OCI-LY1 (cell line): Measurements from ENCODE around the gene PNLIPRP2.

Experiments
- H2AFZ ChIP-seq: fragments of 200-600 bp; sonication (generic), shearing (Covaris generic); 2 replicates; pipeline ENCODE4 v1.6.0; 2014; ENCODE audit warnings: antibody characterized with exemption, mild to moderate bottlenecking, low read length
- H3F3A ChIP-seq: fragments of 200-600 bp; sonication (generic), shearing (Covaris generic); 2 replicates; pipeline ENCODE4 v1.6.0; 2014; ENCODE audit warnings: mild to moderate bottlenecking, antibody characterized with exemption, low read length, moderate library complexity; ENCODE audit not compliant: insufficient read depth
- H3K27ac ChIP-seq: fragments of 200-600 bp; sonication (generic); 2 replicates; pipeline ENCODE4 v1.5.1; 2014; ENCODE audit warnings: low read length, mixed run types, mild to moderate bottlenecking, low read depth; ENCODE audit not compliant: poor library complexity, severe bottlenecking
- H3K27me3 ChIP-seq: fragments of 200-600 bp; sonication (generic); 2 replicates; pipeline ENCODE4 v1.6.0; 2014; ENCODE audit warnings: antibody characterized with exemption, mild to moderate bottlenecking, low read length, moderate library complexity; ENCODE audit not compliant: insufficient read depth
- H3K36me3 ChIP-seq: fragments of 200-600 bp; sonication (generic); 2 replicates; pipeline ENCODE4 v1.6.1; 2014; ENCODE audit warnings: mild to moderate bottlenecking, antibody characterized with exemption, low read length, moderate library complexity, mixed read lengths; ENCODE audit not compliant: insufficient read depth
- H3K4me1 ChIP-seq: fragments of 200-600 bp; sonication (generic); 2 replicates; pipeline ENCODE4 v1.5.1; 2014; ENCODE audit warnings: mild to moderate bottlenecking, low read length, moderate library complexity; ENCODE audit not compliant: insufficient read depth, severe bottlenecking
- H3K4me2 ChIP-seq: fragments of 200-600 bp; sonication (generic), shearing (Covaris generic); 2 replicates; pipeline ENCODE4 v1.6.1; 2014; ENCODE audit warnings: low read length
- H3K4me3 ChIP-seq: fragments of 200-600 bp; sonication (generic); 2 replicates; pipeline ENCODE4 v1.5.1; 2014; ENCODE audit warnings: low read length, low read depth, mild to moderate bottlenecking, mixed read lengths; ENCODE audit not compliant: poor library complexity, severe bottlenecking
- H3K79me2 ChIP-seq: fragments of 200-600 bp; shearing (Covaris generic); 2 replicates; pipeline ENCODE4 v1.6.1; 2016; ENCODE audit warnings: mixed run types, low read length, mixed read lengths; ENCODE audit not compliant: insufficient read depth
- H3K9ac ChIP-seq: fragments of 200-600 bp; sonication (generic), shearing (Covaris generic); 2 replicates; pipeline ENCODE4 v1.6.1; 2014; ENCODE audit warnings: mild to moderate bottlenecking, low read length, mixed read lengths
- H3K9me2 ChIP-seq: fragments of 200-600 bp; sonication (generic), shearing (Covaris generic); 2 replicates; pipeline ENCODE4 v1.6.1; 2014; ENCODE audit warnings: low read depth, mild to moderate bottlenecking, low read length, mixed read lengths
- H3K9me3 ChIP-seq: fragments of 200-600 bp; shearing (Covaris generic); 2 replicates; pipeline ENCODE4 v1.6.1; 2014; ENCODE audit warnings: low read length, mixed read lengths
- H4K20me1 ChIP-seq: fragments of 200-600 bp; sonication (generic), shearing (Covaris generic); 2 replicates; pipeline ENCODE4 v1.6.0; 2016; ENCODE audit warnings: mild to moderate bottlenecking, low read length; ENCODE audit not compliant: insufficient read depth
- CTCF ChIP-seq: fragments of 200-600 bp; sonication (generic), shearing (Covaris generic); IDR thresholded peaks from 2 replicates; pipeline ENCODE4 v1.5.1; 2017; ENCODE audit warnings: mild to moderate bottlenecking, antibody characterized with exemption, low read length, moderate library complexity, mixed read lengths
- EZH2 ChIP-seq: fragments of 200-600 bp; sonication (generic), shearing (Covaris generic); IDR thresholded peaks from 2 replicates; pipeline ENCODE4 v1.8.0; 2017; ENCODE audit warnings: borderline replicate concordance, mixed run types, mild to moderate bottlenecking, antibody characterized with exemption, low read length, moderate library complexity, mixed read lengths

Gene PNLIPRP2

GRCh38 chr10:116625845-116626244 is 5.1 kb downstream of the PNLIPRP2 start:
- no peaks in the 10 kb centered on the region for H3K36me3 ChIP-seq
- H3K4me3 ChIP-seq = no peak overlapping the region
- H3K9me2 ChIP-seq = no peaks in the 10 kb centered on the region
- H3K9me3 ChIP-seq = no peaks in the 10 kb centered on the region
- no peak overlapping the region for H3K4me2 ChIP-seq
- no peaks in the 10 kb centered on the region for H3F3A ChIP-seq
- no peaks in the 10 kb centered on the region for H4K20me1 ChIP-seq
- TF ChIP-seq CTCF (no peak), EZH2 (no peak)
- no peak overlapping the region for H3K27ac ChIP-seq
- no peak overlapping the region for H3K9ac ChIP-seq
- H3K27me3 ChIP-seq = no peaks in the 10 kb centered on the region
- H3K79me2 ChIP-seq = no peaks in the 10 kb centered on the region
- H2AFZ ChIP-seq = no peak overlapping the region
- H3K4me1 ChIP-seq = no peaks in the 10 kb centered on the region

- no peak for TF ChIP-seq EZH2
- H3K27me3 ChIP-seq = no peaks in the 10 kb centered on the region
- no peaks in the 10 kb centered on the region for H3K79me2 ChIP-seq
- no peak overlapping the region for H3K27ac ChIP-seq
- H2AFZ ChIP-seq = no peak overlapping the region
- H3K36me3 ChIP-seq = no peaks in the 10 kb centered on the region
- no peak overlapping the region for H3K9ac ChIP-seq
- no peak overlapping the region for H3K4me3 ChIP-seq
- H3K4me1 ChIP-seq = no peaks in the 10 kb centered on the region
- no peak overlapping the region for H3K4me2 ChIP-seq
- H4K20me1 ChIP-seq = no peaks in the 10 kb centered on the region
- H3F3A ChIP-seq = no peaks in the 10 kb centered on the region
- H3K9me3 ChIP-seq = no peaks in the 10 kb centered on the region
- H3K9me2 ChIP-seq = no peaks in the 10 kb centered on the region
These were observed 6.1 kb downstream of the PNLIPRP2 start for GRCh38 chr10:116626815-116627214.

- Histone ChIP-seq H3K79me2 (no peaks in the 10 kb centered on the region), H3K9me2 (no peaks in the 10 kb centered on the region), H3K4me2 (no peak overlapping the region), H3K27me3 (no peaks in the 10 kb centered on the region), H3K36me3 (no peaks in the 10 kb centered on the region), H3K4me3 (no peak overlapping the region), H3K4me1 (no peaks in the 10 kb centered on the region), H4K20me1 (no peaks in the 10 kb centered on the region), H3K27ac (no peak overlapping the region), H3K9me3 (no peaks in the 10 kb centered on the region), H2AFZ (no peak overlapping the region), H3K9ac (no peak overlapping the region), H3F3A (no peaks in the 10 kb centered on the region)
- TF ChIP-seq EZH2 (no peak), CTCF (no peak)
These were observed 6.7 kb downstream of the PNLIPRP2 start for GRCh38 chr10:116627386-116627933.

GRCh38 chr10:116629340-116629739 is 8.6 kb downstream of the PNLIPRP2 start:
- Histone ChIP-seq H3K27ac (no peak overlapping the region), H4K20me1 (no peaks in the 10 kb centered on the region), H3F3A (no peaks in the 10 kb centered on the region), H3K27me3 (no peaks in the 10 kb centered on the region), H2AFZ (no peak overlapping the region), H3K4me3 (no peak overlapping the region), H3K79me2 (no peaks in the 10 kb centered on the region), H3K4me2 (no peak overlapping the region), H3K4me1 (no peaks in the 10 kb centered on the region), H3K9me2 (no peaks in the 10 kb centered on the region), H3K9ac (no peak overlapping the region), H3K9me3 (no peaks in the 10 kb centered on the region), H3K36me3 (no peaks in the 10 kb centered on the region)
- TF ChIP-seq EZH2 (no peak), CTCF (no peak)
